Uterus (tissue), 2 donors: ENCODE data around the gene CRABP1.

Experiments used
- POLR2A ChIP-seq, 2 donors: fragments of 450-650 bp; IDR thresholded peaks; one replicate each; pipeline ENCODE4 v1.6.1; 2016; ENCODE audit warnings: antibody characterized with exemption in 2 of 2, mild to moderate bottlenecking in 1 of 2, moderate library complexity in 1 of 2
- TF ChIP-seq, protein P1 (sequence below), 4 experiments: fragments of 200-600 bp in 2 of 4; fragments of 450-650 bp in 2 of 4; sonication (generic) in 2 of 4; IDR thresholded peaks; one replicate each; pipeline ENCODE4 v1.5.1; 2016 to 2019; ENCODE audit warnings: antibody characterized with exemption in 4 of 4, mild to moderate bottlenecking in 2 of 4, moderate library complexity in 1 of 4

DNA sequence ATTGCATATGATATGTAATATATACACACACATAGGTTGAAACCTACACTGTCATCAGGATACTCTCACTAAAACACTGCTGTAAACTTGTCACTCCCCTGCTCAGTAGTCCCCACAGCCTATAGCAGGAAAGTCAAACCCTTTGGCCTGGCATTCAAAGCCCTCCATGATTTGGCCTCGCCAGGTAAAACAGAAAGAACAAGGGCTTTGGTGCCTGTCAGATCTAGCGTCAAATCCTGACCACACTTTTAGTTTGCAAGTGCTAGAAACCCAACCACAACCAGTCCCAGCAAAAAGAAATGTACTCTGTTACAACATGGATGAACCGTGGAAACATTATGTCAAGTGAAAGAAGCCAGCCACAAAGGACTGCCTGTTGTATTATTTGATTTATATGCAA, 11.4 kb downstream of the CRABP1 start:
- TF ChIP-seq, protein P1, sequence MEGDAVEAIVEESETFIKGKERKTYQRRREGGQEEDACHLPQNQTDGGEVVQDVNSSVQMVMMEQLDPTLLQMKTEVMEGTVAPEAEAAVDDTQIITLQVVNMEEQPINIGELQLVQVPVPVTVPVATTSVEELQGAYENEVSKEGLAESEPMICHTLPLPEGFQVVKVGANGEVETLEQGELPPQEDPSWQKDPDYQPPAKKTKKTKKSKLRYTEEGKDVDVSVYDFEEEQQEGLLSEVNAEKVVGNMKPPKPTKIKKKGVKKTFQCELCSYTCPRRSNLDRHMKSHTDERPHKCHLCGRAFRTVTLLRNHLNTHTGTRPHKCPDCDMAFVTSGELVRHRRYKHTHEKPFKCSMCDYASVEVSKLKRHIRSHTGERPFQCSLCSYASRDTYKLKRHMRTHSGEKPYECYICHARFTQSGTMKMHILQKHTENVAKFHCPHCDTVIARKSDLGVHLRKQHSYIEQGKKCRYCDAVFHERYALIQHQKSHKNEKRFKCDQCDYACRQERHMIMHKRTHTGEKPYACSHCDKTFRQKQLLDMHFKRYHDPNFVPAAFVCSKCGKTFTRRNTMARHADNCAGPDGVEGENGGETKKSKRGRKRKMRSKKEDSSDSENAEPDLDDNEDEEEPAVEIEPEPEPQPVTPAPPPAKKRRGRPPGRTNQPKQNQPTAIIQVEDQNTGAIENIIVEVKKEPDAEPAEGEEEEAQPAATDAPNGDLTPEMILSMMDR (IDR thresholded peaks at IDR 0.05), result no peak
- TF ChIP-seq POLR2A (IDR thresholded peaks at IDR 0.05), result no peak
